H1 (cell line): Measurements from ENCODE around the gene PRSS36. TPM values are rescaled to one million over a fixed set of nuclear protein-coding genes. Genes with fewer than 3 reads are reported as not detected.

Experiments
- CTCF ChIA-PET: fragments of 300-600 bp; sonication (Branson Sonifier 250); formaldehyde crosslinking; loops from one replicate; lab custom pipeline; 2021; ENCODE audit not compliant: partially characterized antibody; lab: Charles Lee
- POLR2A ChIA-PET: fragments of 300-600 bp; sonication (Branson Sonifier 250); formaldehyde crosslinking; loops from one replicate; lab custom pipeline; 2021; ENCODE audit warnings: inconsistent platforms; ENCODE audit not compliant: partially characterized antibody; lab: Charles Lee
- DNase-seq, 2 experiments: peaks; one replicate each; pipeline versions ENCODE4 v3.0.0 to v3.0.0-alpha.2; 2010 to 2022; ENCODE audit warnings: low spot score in 2 of 2, low read depth in 1 of 2, mixed read lengths in 1 of 2
- FAIRE-seq: peaks from 2 replicates; lab custom pipeline; 2011; peaks lifted over from hg19 to GRCh38; lab: Jason Lieb, UNC
- H2AFZ ChIP-seq: 2 replicates; pipeline ENCODE4 v1.8.1; 2012; ENCODE audit warnings: low read length, inconsistent platforms
- H2AK5ac ChIP-seq: 2 replicates; pipeline ENCODE4 v1.6.1; 2013; ENCODE audit warnings: low read depth, low read length
- H2BK120ac ChIP-seq: replicated peaks from 2 replicates; pipeline ENCODE3; 2013; ENCODE audit warnings: low read depth, low read length, inconsistent platforms
- H2BK12ac ChIP-seq: 2 replicates; pipeline ENCODE4 v1.6.1; 2013; ENCODE audit warnings: low read depth, low read length
- H2BK15ac ChIP-seq: 2 replicates; pipeline ENCODE4 v1.6.1; 2013; ENCODE audit warnings: low read length
- H2BK20ac ChIP-seq: 2 replicates; pipeline ENCODE4 v1.6.1; 2013; ENCODE audit warnings: low read length
- H2BK5ac ChIP-seq: 2 replicates; pipeline ENCODE4 v1.6.1; 2013; ENCODE audit warnings: low read depth, low read length
- H3K14ac ChIP-seq: 2 replicates; pipeline ENCODE4 v1.6.1; 2013; ENCODE audit warnings: inconsistent platforms; ENCODE audit not compliant: insufficient read length
- H3K18ac ChIP-seq: 2 replicates; pipeline ENCODE4 v1.6.1; 2013; ENCODE audit warnings: low read length; ENCODE audit errors: extremely low read depth
- H3K23ac ChIP-seq: 2 replicates; pipeline ENCODE4 v1.6.1; 2013; ENCODE audit warnings: inconsistent platforms; ENCODE audit not compliant: insufficient read length
- H3K23me2 ChIP-seq: 2 replicates; pipeline ENCODE4 v1.6.1; 2013; ENCODE audit warnings: low read depth, low read length
- H3K27ac ChIP-seq: 2 replicates; pipeline ENCODE4 v1.6.1; 2011; ENCODE audit warnings: low read depth, low read length, inconsistent platforms
- H3K27me3 ChIP-seq, 4 experiments: replicated peaks in 1 of 4; 1 replicate in 1 of 4; 2 replicates in 3 of 4; pipeline versions ENCODE4 v1.6.1 to v1.8.1; 2011 to 2013; ENCODE audit warnings: low read length in 3 of 4, mild to moderate bottlenecking in 3 of 4, inconsistent platforms in 2 of 4, mixed read lengths in 2 of 4, moderate library complexity in 1 of 4; ENCODE audit not compliant: control insufficient read depth in 3 of 4, insufficient read depth in 3 of 4; ENCODE audit errors: extremely low read depth in 1 of 4
- H3K36me3 ChIP-seq, 4 experiments: 2 replicates each; pipeline versions ENCODE4 v1.6.1 to v1.8.1; 2011 to 2013; ENCODE audit warnings: mild to moderate bottlenecking in 4 of 4, low read length in 3 of 4, moderate library complexity in 2 of 4, control low read depth in 1 of 4, inconsistent platforms in 1 of 4; ENCODE audit not compliant: insufficient read depth in 4 of 4, control insufficient read depth in 2 of 4
- H3K4ac ChIP-seq: replicated peaks from 2 replicates; pipeline ENCODE3; 2013; ENCODE audit warnings: low read length, low read depth, mixed read lengths, inconsistent platforms; ENCODE audit not compliant: insufficient read length
- H3K4me1 ChIP-seq, 4 experiments: replicated peaks in 1 of 4; 1 replicate in 1 of 4; 2 replicates in 3 of 4; pipeline versions ENCODE4 v1.6.1 to v1.8.1; 2011 to 2013; ENCODE audit warnings: low read length in 3 of 4, inconsistent platforms in 2 of 4, mixed read lengths in 1 of 4; ENCODE audit not compliant: insufficient read depth in 4 of 4, control insufficient read depth in 3 of 4
- H3K4me2 ChIP-seq, 2 experiments: 2 replicates each; pipeline versions ENCODE4 v1.6.1 to v1.8.1; 2011 to 2013; ENCODE audit warnings: low read depth in 2 of 2, low read length in 2 of 2, control low read depth in 1 of 2, inconsistent platforms in 1 of 2, mild to moderate bottlenecking in 1 of 2; ENCODE audit not compliant: insufficient read depth in 1 of 2
- H3K4me3 ChIP-seq, 4 experiments: fragments of 200-600, 300-600 bp in 1 of 4; sonication (generic), shearing (Covaris generic), sonication (Bioruptor Twin) in 1 of 4; 2 replicates each; pipeline versions ENCODE4 v1.5.1 to v1.8.1; 2011 to 2016; ENCODE audit warnings: low read length in 4 of 4, low read depth in 3 of 4, control low read depth in 2 of 4, inconsistent platforms in 2 of 4, mild to moderate bottlenecking in 2 of 4, mixed read lengths in 1 of 4, moderate library complexity in 1 of 4; ENCODE audit not compliant: insufficient read depth in 2 of 4; ENCODE audit errors: extremely low read depth in 1 of 4
- H3K56ac ChIP-seq: replicated peaks from 2 replicates; pipeline ENCODE3; 2013; ENCODE audit warnings: low read depth, mild to moderate bottlenecking, mixed read lengths, low read length, inconsistent platforms; ENCODE audit not compliant: insufficient read length
- H3K79me1 ChIP-seq: 2 replicates; pipeline ENCODE4 v1.6.1; 2013; ENCODE audit warnings: low read depth, low read length, control low read depth
- H3K79me2 ChIP-seq, 2 experiments: 2 replicates each; pipeline versions ENCODE4 v1.6.1 to v1.8.1; 2012 to 2013; ENCODE audit warnings: low read length in 2 of 2, mild to moderate bottlenecking in 2 of 2, inconsistent platforms in 1 of 2; ENCODE audit not compliant: insufficient read depth in 2 of 2, control insufficient read depth in 1 of 2
- H3K9ac ChIP-seq, 4 experiments: replicated peaks in 1 of 4; 1 replicate in 1 of 4; 2 replicates in 3 of 4; pipeline versions ENCODE4 v1.6.1 to v1.8.1; 2011 to 2013; ENCODE audit warnings: low read depth in 3 of 4, low read length in 3 of 4, control low read depth in 2 of 4, mild to moderate bottlenecking in 2 of 4, moderate library complexity in 2 of 4, inconsistent platforms in 1 of 4; ENCODE audit errors: extremely low read depth in 1 of 4
- H3K9me3 ChIP-seq, 2 experiments: 2 replicates each; pipeline versions ENCODE4 v1.6.1 to v1.8.1; 2012 to 2013; ENCODE audit warnings: mild to moderate bottlenecking in 2 of 2, moderate library complexity in 2 of 2, control low read depth in 1 of 2, inconsistent platforms in 1 of 2, low read depth in 1 of 2, low read length in 1 of 2, mixed read lengths in 1 of 2; ENCODE audit not compliant: insufficient read depth in 2 of 2
- H4K20me1 ChIP-seq, 2 experiments: replicated peaks in 1 of 2; 2 replicates each; pipeline versions ENCODE3 to v1.8.1; 2011 to 2013; ENCODE audit warnings: inconsistent platforms in 2 of 2, low read length in 2 of 2, mild to moderate bottlenecking in 1 of 2; ENCODE audit not compliant: insufficient read depth in 2 of 2, control insufficient read depth in 1 of 2
- H4K5ac ChIP-seq: 2 replicates; pipeline ENCODE4 v1.6.1; 2013; ENCODE audit warnings: low read length, low read depth, mixed read lengths, inconsistent platforms; ENCODE audit not compliant: insufficient read length
- H4K8ac ChIP-seq: 2 replicates; pipeline ENCODE4 v1.8.0; 2013; ENCODE audit warnings: mild to moderate bottlenecking, moderate library complexity, low read length, inconsistent platforms; ENCODE audit not compliant: insufficient read depth; ENCODE audit errors: extremely low read depth
- H4K91ac ChIP-seq: replicated peaks from 2 replicates; pipeline ENCODE3; 2013; ENCODE audit warnings: low read length, mixed read lengths, inconsistent platforms; ENCODE audit not compliant: insufficient read length
- ASH2L ChIP-seq: fragments of 200-600, 300-600 bp; sonication (generic); IDR thresholded peaks from one replicate; pipeline ENCODE4 v1.7.1; 2017; ENCODE audit warnings: low read length
- ATF2 ChIP-seq: IDR thresholded peaks from 2 replicates; pipeline ENCODE4 v1.6.1; 2012; ENCODE audit warnings: low read length, inconsistent platforms
- CEBPB ChIP-seq: IDR thresholded peaks from 2 replicates; pipeline ENCODE4 v1.6.1; 2012; ENCODE audit warnings: low read depth, low read length
- CHD1 ChIP-seq: IDR thresholded peaks from 2 replicates; pipeline ENCODE4 v1.6.1; 2012; ENCODE audit warnings: low read depth, low read length, improper control_type of control experiment
- CREB1 ChIP-seq: IDR thresholded peaks from 2 replicates; pipeline ENCODE4 v1.6.1; 2012; ENCODE audit warnings: inconsistent platforms
- EGR1 ChIP-seq: IDR thresholded peaks from 2 replicates; pipeline ENCODE4 v1.6.1; 2011; ENCODE audit warnings: low read depth, low read length, borderline replicate concordance
- POLR2AphosphoS5 ChIP-seq: IDR thresholded peaks from 2 replicates; pipeline ENCODE4 v1.6.1; 2011; ENCODE audit warnings: low read depth, low read length
- TAF7 ChIP-seq: optimal IDR thresholded peaks from 2 replicates; pipeline ENCODE3; 2011; ENCODE audit warnings: low read depth, mild to moderate bottlenecking, inconsistent platforms, low read length, moderate library complexity, borderline replicate concordance
- TBP ChIP-seq: IDR thresholded peaks from 2 replicates; pipeline ENCODE4 v1.6.1; 2011; ENCODE audit warnings: low read depth, low read length, improper control_type of control experiment
- WGBS, 2 experiments: shearing (Covaris generic) in 1 of 2; methylation state at CpG; one replicate each; pipeline versions ENCODE4 v1.1.6 to v1.1.7; 2013 to 2015; ENCODE audit warnings: low lambda C conversion rate in 2 of 2, mixed read lengths in 2 of 2, inconsistent platforms in 1 of 2, low coverage in 1 of 2, missing lambda C conversion rate in 1 of 2; ENCODE audit not compliant: insufficient replicate concordance in 2 of 2, insufficient coverage in 1 of 2, insufficient read length in 1 of 2; ENCODE audit errors: extremely low coverage in 1 of 2, missing lambda C conversion rate in 1 of 2; 5-methylcytosine and 5-hydroxymethylcytosine counted together
- polyA plus RNA-seq, 7 experiments: library from polyadenylated mRNA; depleted of rRNA in 3 of 7; stranded (reverse) in 5 of 7; unstranded in 2 of 7; fragments of >200 nt in 5 of 7; fragments of 200-250 nt in 2 of 7; gene quantifications; 1 replicate in 5 of 7; 2 replicates in 1 of 7; 4 replicates in 1 of 7; pipeline versions ENCODE4 v1.2.1 to v1.2.3, GENCODE V29; 2011 to 2013; ENCODE audit warnings: missing spikeins in 2 of 7, mixed read lengths in 2 of 7
- total RNA-seq: library from RNA; stranded (reverse); fragmentation: NEBNext Ultra II Directional; extraction: Animal tissue kit (Norgen Biotek cat#: 25700); gene quantifications from 2 replicates; pipeline ENCODE4 v1.2.1, GENCODE V29; 2021
- TF ChIP-seq, protein P1 (sequence below): IDR thresholded peaks from 2 replicates; pipeline ENCODE4 v1.6.1; 2011; ENCODE audit warnings: low read depth, mild to moderate bottlenecking, low read length; ENCODE audit not compliant: insufficient read depth

The PRSS36 gene
- total and polyA plus RNA-seq, 2 of the 8 experiments (the other 6 are each of a cell fraction or from before 2014, with no cell fraction given) = 1.3 to 1.9 TPM

DNA sequence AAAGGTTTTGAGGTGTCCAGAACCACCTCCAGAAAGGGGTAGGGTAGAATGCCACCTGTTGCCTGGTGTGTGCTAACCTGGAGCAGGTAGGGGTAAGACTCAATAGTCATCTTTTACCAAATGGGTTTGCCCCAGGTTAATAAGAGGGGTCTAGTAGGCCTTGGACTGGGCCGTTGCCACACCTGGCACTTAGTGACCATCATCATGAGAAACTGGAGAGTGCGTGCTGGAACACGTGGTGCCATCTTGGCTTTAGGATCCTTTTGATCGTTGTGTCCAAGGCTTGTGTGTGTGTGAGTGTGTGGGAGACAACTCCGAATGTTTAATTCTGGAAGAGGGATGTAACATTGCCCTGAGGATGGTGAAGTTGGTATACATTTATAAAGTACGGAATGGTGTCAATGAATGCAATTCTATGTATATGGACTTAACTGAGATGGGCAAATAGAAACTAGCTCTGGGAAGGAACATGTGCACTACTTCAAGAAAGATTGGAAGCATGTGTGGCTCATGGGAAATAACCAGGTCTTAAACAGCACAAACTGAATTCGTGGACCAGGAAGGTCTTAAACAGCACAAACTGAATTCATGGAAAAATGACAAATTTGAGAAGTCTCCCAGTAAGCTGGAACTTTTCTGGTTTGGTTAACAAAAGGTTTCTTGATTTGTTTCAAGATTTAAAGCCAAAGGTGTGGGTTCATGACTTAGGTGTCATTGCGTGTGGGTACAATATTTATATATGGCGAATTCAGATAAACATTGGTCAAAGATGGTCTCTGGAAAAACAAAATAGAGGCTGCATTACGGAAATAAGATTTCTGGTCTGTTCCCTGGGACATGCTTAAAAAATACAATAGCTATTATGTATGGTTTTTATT, 37.3 kb upstream of the PRSS36 start:
- Histone ChIP-seq H3K4me2 (no peak overlapping the region), H3K36me3 (peaks cover 83 to 100% (median 96%) of the 10 kb centered on the region in 4 experiments), H3K23ac (no peak overlapping the region), H3K27me3 (no peaks in the 10 kb centered on the region), H3K14ac (no peak overlapping the region), H2BK120ac (no peak overlapping the region), H3K4ac (no peak overlapping the region), H3K79me1 (peaks cover 15% of the 10 kb centered on the region), H2BK5ac (no peak overlapping the region), H2AK5ac (no peak overlapping the region), H2BK15ac (no peak overlapping the region), H3K56ac (no peak overlapping the region), H4K8ac (no peak overlapping the region), H4K91ac (no peak overlapping the region), H2BK12ac (no peak overlapping the region), H3K4me3 (no peak overlapping the region), H2AFZ (no peak overlapping the region), H3K4me1 (peaks cover 0 to 4% (median 1%) of the 10 kb centered on the region in 4 experiments; a peak in 5 of 7 replicates), H3K27ac (no peak overlapping the region), H2BK20ac (no peak overlapping the region), H3K23me2 (0 out of 2 replicates have a peak, but pooled peaks cover 3% of the 10 kb centered on the region), H3K9ac (no peak overlapping the region), H3K9me3 (no peaks in the 10 kb centered on the region), H3K79me2 (peaks cover 24 to 83% of the 10 kb centered on the region in 2 experiments), H4K20me1 (peaks cover 36 to 62% of the 10 kb centered on the region in 2 experiments), H4K5ac (no peak overlapping the region), H3K18ac (no peak overlapping the region)
- POLR2A ChIA-PET = interaction anchor here (0.7 to 6.9 kb wide), 17 partner anchors 10 to 256 kb away, joined by 3 to 407 read pairs (median 5); partner anchors contain the start of genes FUS, KAT8, PRSS8 and PYCARD
- WGBS, 2 experiments = 90% methylated on average over 10 of the region's 10 CpGs; no CpG with 5 or more reads in 1 of the 2 experiments
- CTCF ChIA-PET = interaction anchor here (1.0 kb wide), 1 partner anchor 45 kb away, joined by 3 read pairs; no protein-coding TSS in a partner anchor
- FAIRE-seq = no peak
- DNase-seq = no peak
- TF ChIP-seq CREB1 (no peak), ATF2 (no peak), TBP (no peak), CHD1 (no peak), TAF7 (no peak), EGR1 (no peak), CEBPB (no peak), POLR2AphosphoS5 (peak; percentile 92), ASH2L (no peak)
- TF ChIP-seq, protein P1, sequence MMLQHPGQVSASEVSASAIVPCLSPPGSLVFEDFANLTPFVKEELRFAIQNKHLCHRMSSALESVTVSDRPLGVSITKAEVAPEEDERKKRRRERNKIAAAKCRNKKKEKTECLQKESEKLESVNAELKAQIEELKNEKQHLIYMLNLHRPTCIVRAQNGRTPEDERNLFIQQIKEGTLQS = no peak
